HepG2 (cell line): Measurements from ENCODE around the gene CRYZL1. TPM values are rescaled to one million over a fixed set of nuclear protein-coding genes. Genes with fewer than 3 reads are reported as not detected.

Source experiments
- AGO1 ChIP-seq: fragments of 200-400 bp; formaldehyde crosslinking; IDR thresholded peaks from 2 replicates; pipeline ENCODE4 v1.6.1; 2017; ENCODE audit warnings: mild to moderate bottlenecking, low read depth, low read length, moderate library complexity; ENCODE audit not compliant: poor library complexity, severe bottlenecking
- DMAP1 ChIP-seq: IDR thresholded peaks from 2 replicates; pipeline ENCODE4 v1.6.1; 2016
- ETV5 ChIP-seq: IDR thresholded peaks from 2 replicates; pipeline ENCODE4 v1.6.1; 2018; ENCODE audit warnings: missing biosample characterization, missing genetic modification reagents, inconsistent platforms, borderline replicate concordance
- FOSL2 ChIP-seq: sonication (generic); formaldehyde crosslinking; IDR thresholded peaks from 2 replicates; pipeline ENCODE4 v1.4.0; 2020; ENCODE audit warnings: missing genetic modification reagents
- IKZF4 ChIP-seq: sonication (generic); formaldehyde crosslinking; IDR thresholded peaks from 2 replicates; pipeline ENCODE4 v1.5.1; 2020; ENCODE audit warnings: borderline replicate concordance, mild to moderate bottlenecking, low read depth, missing genetic modification reagents; ENCODE audit errors: not compliant biosample characterization
- KAT2B ChIP-seq: fragments of 150-350 bp; IDR thresholded peaks from 2 replicates; pipeline ENCODE4 v1.6.1; 2014; ENCODE audit warnings: low read depth, low read length, borderline replicate concordance
- KDM2A ChIP-seq: sonication (generic); formaldehyde crosslinking; IDR thresholded peaks from 2 replicates; pipeline ENCODE4 v1.4.0; 2020; ENCODE audit warnings: low read depth, missing genetic modification reagents, borderline replicate concordance
- MAZ ChIP-seq, 2 experiments: sonication (generic) in 1 of 2; formaldehyde crosslinking in 1 of 2; IDR thresholded peaks; 2 replicates each; pipeline versions ENCODE4 v1.5.0 to v1.6.1; 2012 to 2020; ENCODE audit warnings: low read depth in 2 of 2, mild to moderate bottlenecking in 2 of 2, borderline replicate concordance in 1 of 2, improper control_type of control experiment in 1 of 2, low read length in 1 of 2, missing genetic modification reagents in 1 of 2, moderate library complexity in 1 of 2
- MEIS2 ChIP-seq: sonication (generic); formaldehyde crosslinking; IDR thresholded peaks from 2 replicates; pipeline ENCODE4 v1.9.0; 2021; ENCODE audit warnings: mild to moderate bottlenecking, missing genetic modification reagents
- MNT ChIP-seq: fragments of 450-650 bp; IDR thresholded peaks from 2 replicates; pipeline ENCODE4 v1.6.1; 2016
- MXD1 ChIP-seq: sonication (generic); formaldehyde crosslinking; IDR thresholded peaks from 2 replicates; pipeline ENCODE4 v1.4.0; 2020; ENCODE audit warnings: mild to moderate bottlenecking, missing genetic modification reagents
- PAWR ChIP-seq: sonication (generic); formaldehyde crosslinking; IDR thresholded peaks from 2 replicates; pipeline ENCODE4 v1.4.0; 2020; ENCODE audit warnings: missing genetic modification reagents, mild to moderate bottlenecking, borderline replicate concordance
- POLR2A ChIP-seq, 2 experiments: IDR thresholded peaks; 2 replicates each; pipeline ENCODE4 v1.6.1; 2011; ENCODE audit warnings: low read depth in 2 of 2, low read length in 2 of 2, mild to moderate bottlenecking in 1 of 2, moderate library complexity in 1 of 2; ENCODE audit not compliant: insufficient read depth in 1 of 2
- RBM39 ChIP-seq: fragments of 200-400 bp; formaldehyde crosslinking; IDR thresholded peaks from one replicate; pipeline ENCODE4 v1.6.1; 2018; ENCODE audit warnings: antibody characterized with exemption, mild to moderate bottlenecking, low read depth, low read length; ENCODE audit not compliant: poor library complexity, severe bottlenecking
- REPIN1 ChIP-seq: sonication (generic); formaldehyde crosslinking; IDR thresholded peaks from 2 replicates; pipeline ENCODE4 v1.8.0; 2022; ENCODE audit warnings: missing genetic modification reagents, low read depth, mild to moderate bottlenecking, borderline replicate concordance
- RXRA ChIP-seq: sonication (generic); formaldehyde crosslinking; IDR thresholded peaks from 2 replicates; pipeline ENCODE4 v1.5.1; 2020; ENCODE audit warnings: missing genetic modification reagents
- SSRP1 ChIP-seq: IDR thresholded peaks from 2 replicates; pipeline ENCODE4 v1.6.1; 2016; ENCODE audit warnings: control low read depth
- ZFAT ChIP-seq: sonication (generic); formaldehyde crosslinking; conservative IDR thresholded peaks from 2 replicates; pipeline ENCODE4 v1.8.1; 2023; ENCODE audit warnings: missing genetic modification reagents, inconsistent platforms
- ZNF24 ChIP-seq: fragments of 450-650 bp; IDR thresholded peaks from 2 replicates; pipeline ENCODE4 v1.6.1; 2017; ENCODE audit warnings: antibody characterized with exemption, mild to moderate bottlenecking
- ZNF512 ChIP-seq: sonication (generic); formaldehyde crosslinking; IDR thresholded peaks from 2 replicates; pipeline ENCODE4 v1.4.0; 2020; ENCODE audit warnings: mild to moderate bottlenecking, missing genetic modification reagents
- ZNF556 ChIP-seq: sonication (generic); formaldehyde crosslinking; IDR thresholded peaks from 2 replicates; pipeline ENCODE4 v1.4.0; 2020; ENCODE audit warnings: mild to moderate bottlenecking, missing genetic modification reagents, borderline replicate concordance
- ZNF576 ChIP-seq: sonication (generic); formaldehyde crosslinking; IDR thresholded peaks from 2 replicates; pipeline ENCODE4 v1.4.0; 2020; ENCODE audit warnings: mild to moderate bottlenecking, missing genetic modification reagents
- ZNF605 ChIP-seq: sonication (generic); formaldehyde crosslinking; IDR thresholded peaks from 2 replicates; pipeline ENCODE4 v1.8.0; 2022; ENCODE audit warnings: mild to moderate bottlenecking, missing genetic modification reagents
- ZNF792 ChIP-seq: IDR thresholded peaks from 2 replicates; pipeline ENCODE4 v1.6.1; 2016
- ZNF839 ChIP-seq: sonication (generic); formaldehyde crosslinking; IDR thresholded peaks from 2 replicates; pipeline ENCODE4 v1.4.0; 2020; ENCODE audit warnings: missing genetic modification reagents, mild to moderate bottlenecking, borderline replicate concordance
- polyA plus RNA-seq, 8 experiments: library from polyadenylated mRNA; depleted of rRNA in 3 of 8; stranded (reverse) in 7 of 8; unstranded in 1 of 8; fragments of >200 nt; fragmentation: Illumina TruSeq in 4 of 8; extraction: Trizol in 4 of 8; gene quantifications; 2 replicates each; pipeline versions ENCODE4 v1.2.1 to v1.2.3, GENCODE V29; 2011 to 2016; ENCODE audit warnings: low read depth in 4 of 8, missing spikeins in 1 of 8, mixed read lengths in 1 of 8; ENCODE audit not compliant: insufficient read depth in 1 of 8
- total RNA-seq, 5 experiments: library from RNA; depleted of rRNA; stranded (reverse); fragments of >200 nt; fragmentation: Illumina TruSeq; extraction: Trizol; gene quantifications; 2 replicates each; pipeline ENCODE4 v1.2.3, GENCODE V29; 2016; ENCODE audit warnings: low read depth in 1 of 5

CRYZL1 gene
- total and polyA plus RNA-seq, 2 of the 13 experiments (the other 11 are each of a cell fraction or from before 2014, with no cell fraction given), result 20.3 to 27.7 TPM

- TF ChIP-seq DMAP1 (peak; percentile 75), ZNF576 (0 out of 2 replicates have a peak, but pooled peaks have one; percentile 33), MNT (no peak), MXD1 (no peak), KAT2B (no peak), FOSL2 (CRISPR knock-in tag) (peak; percentile 22; the same call in 1 of the 2 replicates), POLR2A (IDR thresholded peaks at IDR 0.05; ENCODE audit: insufficient read depth in 1 of 2, low read depth in 2 of 2, low read length in 2 of 2) (peak; percentile 70 to 82), ZNF512 (no peak), ZNF556 (no peak), ZNF792 (CRISPR knock-in tag) (no peak), ZFAT (no peak; the same call in 1 of the 2 replicates), KDM2A (peak; percentile 97), ZNF839 (no peak; the same call in 1 of the 2 replicates), REPIN1 (0 out of 2 replicates have a peak, but pooled peaks have one; percentile 53), ZNF24 (no peak), PAWR (CRISPR knock-in tag) (0 out of 2 replicates have a peak, but pooled peaks have one; percentile 69), RXRA (CRISPR knock-in tag) (peak; percentile 99), AGO1 (peak; percentile 88), RBM39 (no peak), ETV5 (CRISPR knock-in tag) (no peak), ZNF605 (peak; percentile 85), IKZF4 (CRISPR knock-in tag) (no peak), MEIS2 (peak; percentile 78; the same call in 1 of the 2 replicates), MAZ (IDR thresholded peaks at IDR 0.05; ENCODE audit: borderline replicate concordance, low read depth, low read length) (no peak), MAZ (CRISPR knock-in tag; IDR thresholded peaks at IDR 0.05; ENCODE audit: low read depth) (peak; percentile 62; the same call in 1 of the 2 replicates), SSRP1 (CRISPR knock-in tag) (no peak)
Observed at GRCh38 chr21:33588485-33589335, 52.8 kb downstream of the CRYZL1 start, which contains the start of gene DONSON (continued).
